B cell (primary cell): ENCODE results near the gene GUCA2A. TPM values are rescaled to one million over a fixed set of nuclear protein-coding genes. Genes with fewer than 3 reads are reported as not detected.

Source experiments
- ATAC-seq: fragments of 200-7000 bp; cut with Tn5 transposase; one replicate; pipeline ENCODE4 v1.10.0; 2021; ENCODE audit warnings: low read depth, mild to moderate bottlenecking, moderate number of reproducible peaks, moderate library complexity
- CTCF ChIA-PET: fragments of 350-600 bp; sonication (Branson Sonifier 250); formaldehyde crosslinking; loops from one replicate; lab custom pipeline; 2021; ENCODE audit warnings: antibody characterized with exemption, inconsistent platforms; lab: Charles Lee
- POLR2A ChIA-PET: fragments of 350-600 bp; sonication (Branson Sonifier 250); formaldehyde crosslinking; loops from one replicate; lab custom pipeline; 2021; ENCODE audit warnings: antibody characterized with exemption; lab: Charles Lee
- DNase-seq: peaks from one replicate; pipeline ENCODE4 v3.0.0; 2013
- H2AFZ ChIP-seq: 2 replicates; pipeline ENCODE4 v1.6.1; 2012; ENCODE audit warnings: mild to moderate bottlenecking, low read depth, low read length; ENCODE audit not compliant: insufficient read depth, poor library complexity, severe bottlenecking
- H3K27ac ChIP-seq, 2 donors: 1 replicate in 1 of 2; 2 replicates in 1 of 2; pipeline ENCODE4 v1.5.1; 2012 to 2013; ENCODE audit warnings: low read length in 2 of 2, mild to moderate bottlenecking in 2 of 2, moderate library complexity in 1 of 2
- H3K27me3 ChIP-seq, 4 experiments: fragments of 200-600 bp in 1 of 4; sonication (generic) in 1 of 4; replicated peaks in 1 of 4; 1 replicate in 2 of 4; 2 replicates in 2 of 4; pipeline versions ENCODE4 v1.6.1 to v1.7.0; 2013 to 2016; ENCODE audit warnings: low read length in 3 of 4, mild to moderate bottlenecking in 2 of 4, mixed read lengths in 1 of 4, moderate library complexity in 1 of 4; ENCODE audit not compliant: insufficient read depth in 4 of 4, control insufficient read depth in 3 of 4; ENCODE audit errors: control extremely low read depth in 1 of 4
- H3K36me3 ChIP-seq, 2 experiments: replicated peaks in 1 of 2; 1 replicate in 1 of 2; 2 replicates in 1 of 2; pipeline versions ENCODE4 v1.6.1 to v1.7.1; 2013; ENCODE audit warnings: low read length in 1 of 2; ENCODE audit not compliant: insufficient read depth in 2 of 2, control insufficient read depth in 1 of 2; ENCODE audit errors: control extremely low read depth in 1 of 2, extremely low read depth in 1 of 2
- H3K4me1 ChIP-seq, 2 donors: fragments of 200-600 bp in 1 of 2; sonication (generic) in 1 of 2; 1 replicate in 1 of 2; 2 replicates in 1 of 2; pipeline versions ENCODE4 v1.5.1 to v1.6.1; 2013 to 2017; ENCODE audit warnings: low read length in 2 of 2; ENCODE audit not compliant: control insufficient read depth in 2 of 2, insufficient read depth in 2 of 2
- H3K4me2 ChIP-seq: replicated peaks from 2 replicates; pipeline ENCODE3; 2012; ENCODE audit warnings: mild to moderate bottlenecking, low read depth, low read length; ENCODE audit not compliant: poor library complexity, severe bottlenecking
- H3K4me3 ChIP-seq, 5 experiments: fragments of 200-600 bp in 1 of 5; sonication (generic) in 1 of 5; 1 replicate in 3 of 5; 2 replicates in 2 of 5; pipeline versions ENCODE4 v1.5.1 to v1.7.0; 2011 to 2016; ENCODE audit warnings: low read length in 4 of 5, mild to moderate bottlenecking in 4 of 5, low read depth in 2 of 5, control low read depth in 1 of 5, moderate library complexity in 1 of 5; ENCODE audit not compliant: insufficient read depth in 1 of 5; ENCODE audit errors: control extremely low read depth in 1 of 5, extremely low read depth in 1 of 5
- H3K79me2 ChIP-seq: fragments of 200-600 bp; sonication (generic); one replicate; pipeline ENCODE4 v1.6.0; 2016; ENCODE audit warnings: low read length; ENCODE audit not compliant: control insufficient read depth, insufficient read depth
- H3K9ac ChIP-seq: fragments of 200-600 bp; sonication (generic); 2 replicates; pipeline ENCODE4 v1.6.1; 2017; ENCODE audit warnings: mild to moderate bottlenecking, low read length, moderate library complexity
- H3K9me3 ChIP-seq, 3 donors: one replicate each; pipeline versions ENCODE4 v1.6.1 to v1.7.1; 2013; ENCODE audit warnings: low read length in 2 of 3; ENCODE audit not compliant: control insufficient read depth in 2 of 3, insufficient read depth in 1 of 3; ENCODE audit errors: control extremely low read depth in 1 of 3
- H4K20me1 ChIP-seq: 2 replicates; pipeline ENCODE4 v1.6.0; 2012; ENCODE audit warnings: mild to moderate bottlenecking, low read length; ENCODE audit not compliant: insufficient read depth, control insufficient read depth, poor library complexity, severe bottlenecking
- H3K27ac Mint-ChIP-seq: one replicate; pipeline ENCODE4 v1.8.0; 2021; ENCODE audit warnings: mixed read lengths
- H3K27me3 Mint-ChIP-seq: one replicate; pipeline ENCODE4 v1.8.0; 2021; ENCODE audit warnings: mixed read lengths
- H3K4me1 Mint-ChIP-seq: one replicate; pipeline ENCODE4 v1.8.0; 2021; ENCODE audit warnings: mixed read lengths
- H3K4me3 Mint-ChIP-seq: one replicate; pipeline ENCODE4 v1.8.0; 2021; ENCODE audit warnings: mixed read lengths
- H3K9me3 Mint-ChIP-seq: one replicate; pipeline ENCODE4 v1.8.0; 2022; ENCODE audit warnings: mixed read lengths; ENCODE audit not compliant: insufficient read depth
- CTCF ChIP-seq: fragments of 200-600 bp; IDR thresholded peaks from one replicate; pipeline ENCODE4 v1.8.0; 2022; ENCODE audit warnings: antibody characterized with exemption, mild to moderate bottlenecking
- EZH2 ChIP-seq: IDR thresholded peaks from 2 replicates; pipeline ENCODE4 v1.6.1; 2012; ENCODE audit warnings: borderline replicate concordance, low read depth, mild to moderate bottlenecking, moderate library complexity, low read length; ENCODE audit not compliant: insufficient read depth, poor library complexity, severe bottlenecking
- WGBS: methylation state at CpG from one replicate; pipeline ENCODE4 v1.1.5; 2013; ENCODE audit warnings: missing lambda C conversion rate; ENCODE audit not compliant: insufficient coverage; 5-methylcytosine and 5-hydroxymethylcytosine counted together
- intact Hi-C: fragments of 100-400 bp; cut with micrococcal nuclease; formaldehyde crosslinking; loops from one replicate; pipeline ENCODE4 v1.10.0; 2022
- polyA plus RNA-seq: library from polyadenylated mRNA; depleted of rRNA; stranded (reverse); fragments of >200 nt; gene quantifications from 2 replicates; pipeline ENCODE4 v1.2.3, GENCODE V29; 2012
- total RNA-seq, 2 donors: library from RNA; stranded (reverse); fragments of 120-200 nt in 1 of 2; gene quantifications; 1 replicate in 1 of 2; 2 replicates in 1 of 2; pipeline versions ENCODE4 v1.2.3 to v1.2.4, GENCODE V29; 2013 to 2022

Gene GUCA2A
- total and polyA plus RNA-seq, 2 donors (not counting 1 experiment from before 2014, with no cell fraction given): not detected

GRCh38 chr1:42172381-42173133 lies 8.0 kb upstream of the GUCA2A start:
- Histone ChIP-seq H3K9me3 (no peaks in the 10 kb centered on the region), H3K4me1 (peaks cover 0 to 3% of the 10 kb centered on the region in 2 donors), H3K4me2 (no peak overlapping the region), H3K27me3 (no peaks in the 10 kb centered on the region), H3K36me3 (no peaks in the 10 kb centered on the region), H3K4me3 (no peak overlapping the region), H3K79me2 (no peaks in the 10 kb centered on the region), H3K9ac (no peak overlapping the region), H4K20me1 (no peaks in the 10 kb centered on the region), H2AFZ (no peak overlapping the region), H3K27ac (no peak overlapping the region)
- Mint-ChIP-seq H3K4me3 (no peak overlapping the region), H3K4me1 (no peaks in the 10 kb centered on the region), H3K27me3 (no peaks in the 10 kb centered on the region), H3K27ac (no peak overlapping the region), H3K9me3 (no peaks in the 10 kb centered on the region)
- intact Hi-C loops: loop anchor here (1.0 kb wide), 2 partner anchors 598 to 656 kb away; no protein-coding TSS in a partner anchor
- no peak for ATAC-seq
- ChIA-PET POLR2A (no interaction called here), CTCF (interaction anchor here (1.0 to 7.9 kb wide), 16 partner anchors 7 to 659 kb away, joined by 3 to 114 read pairs (median 8); no protein-coding TSS in a partner anchor)
- DNase-seq: no peak
- TF ChIP-seq EZH2 (no peak), CTCF (no peak)
- WGBS: 87% methylated on average over 12 of the region's 15 CpGs

GRCh38 chr1:42171679-42172266 lies 7.2 kb upstream of the GUCA2A start:
- Histone ChIP-seq H2AFZ (no peak overlapping the region), H3K9me3 (no peaks in the 10 kb centered on the region), H4K20me1 (no peaks in the 10 kb centered on the region), H3K4me3 (no peak overlapping the region), H3K4me1 (peaks cover 0 to 3% of the 10 kb centered on the region in 2 donors), H3K27me3 (no peaks in the 10 kb centered on the region), H3K4me2 (no peak overlapping the region), H3K9ac (no peak overlapping the region), H3K27ac (no peak overlapping the region), H3K79me2 (no peaks in the 10 kb centered on the region), H3K36me3 (no peaks in the 10 kb centered on the region)
- ChIA-PET POLR2A (no interaction called here), CTCF (interaction anchor here (0.7 to 7.9 kb wide), 8 partner anchors 9 to 656 kb away, joined by 3 to 114 read pairs (median 10); no protein-coding TSS in a partner anchor)
- intact Hi-C loops: no loop called here
- H3K9me3 Mint-ChIP-seq: no peaks in the 10 kb centered on the region
- ATAC-seq: no peak
- H3K27me3 Mint-ChIP-seq: no peaks in the 10 kb centered on the region
- H3K27ac Mint-ChIP-seq: no peak overlapping the region
- H3K4me3 Mint-ChIP-seq: no peak overlapping the region
- no peak for TF ChIP-seq CTCF
- TF ChIP-seq EZH2: no peak
- 79% methylated on average over 5 of the region's 6 CpGs for WGBS
- no peaks in the 10 kb centered on the region for H3K4me1 Mint-ChIP-seq
- DNase-seq: no peak
